Esophagus squamous epithelium (tissue), 4 donors: Measurements from ENCODE around the gene EPAS1.

Experiments
- CTCF ChIP-seq, 6 experiments: fragments of 450-650 bp in 4 of 6; fragments of 200-600 bp in 2 of 6; sonication (generic) in 2 of 6; IDR thresholded peaks; one replicate each; pipeline ENCODE4 v1.5.1; 2016 to 2019; ENCODE audit warnings: antibody characterized with exemption in 6 of 6, mild to moderate bottlenecking in 4 of 6, moderate library complexity in 4 of 6
- POLR2A ChIP-seq, 4 donors: fragments of 450-650 bp; IDR thresholded peaks; one replicate each; pipeline ENCODE4 v1.6.1; 2017; ENCODE audit warnings: antibody characterized with exemption in 4 of 4, mild to moderate bottlenecking in 4 of 4, moderate library complexity in 3 of 4

DNA sequence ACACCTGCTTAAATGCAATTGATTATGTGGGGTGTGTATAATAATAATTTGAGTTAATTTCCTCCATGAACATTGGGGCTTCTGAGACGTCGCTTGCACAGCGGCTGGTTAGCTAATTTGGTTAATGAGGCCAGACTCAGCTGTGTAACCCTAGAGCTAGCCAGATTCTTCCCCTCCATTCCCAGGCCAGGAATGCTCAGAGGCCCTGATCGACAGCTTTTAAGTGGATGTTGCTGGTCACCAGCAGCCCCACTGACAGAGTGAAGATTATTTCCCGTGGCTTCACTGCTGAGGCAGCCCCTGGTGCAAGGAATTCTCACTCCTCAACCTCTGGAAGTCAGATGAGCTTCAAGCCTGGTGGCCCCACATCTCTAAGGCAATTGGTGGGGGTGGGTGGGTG, 12.4 kb upstream of the EPAS1 start:
- TF ChIP-seq POLR2A (IDR thresholded peaks at IDR 0.05): no peak
- TF ChIP-seq CTCF (IDR thresholded peaks at IDR 0.05): no peak
